ENCODE results near the gene DHRSX.
A peak's percentile ranks its signal among the peaks of the same experiment; 100 is the strongest.
"Not testable (repeated sequence)": the region's sequence is repeated elsewhere in the genome, so short reads cannot be mapped to it uniquely, and the experiment has no call there.

The DHRSX gene

GRCh38 chrX:2382433-2383048 lies 118.2 kb downstream of the DHRSX start:
- H3K27ac ChIP-seq (ENCODE audit: extremely low read depth, low read depth, low read length); H3K9me3 ChIP-seq (ENCODE audit: control insufficient read depth, insufficient read depth, low read depth, low read length); POLR2A ChIA-PET; H3K36me3 ChIP-seq (ENCODE audit: control insufficient read depth in 2 of 2, insufficient read depth in 1 of 2, low read length in 2 of 2); H3K4me1 ChIP-seq (ENCODE audit: control insufficient read depth, insufficient read depth, low read length); CTCF ChIA-PET; H3K4me3 ChIP-seq (ENCODE audit: low read depth, low read length): not testable (repeated sequence)
- TF ChIP-seq ZNF248 (tag by site-specific recombination; IDR thresholded peaks at IDR 0.05) (0 out of 2 replicates have a peak, but pooled peaks have one; percentile 4), ZNF707 (tag by site-specific recombination; IDR thresholded peaks at IDR 0.05) (peak; percentile 7; the same call in 1 of the 2 replicates), ZNF513 (tag by site-specific recombination; IDR thresholded peaks at IDR 0.05) (peak; percentile 98), ZNF560 (tag by site-specific recombination; IDR thresholded peaks at IDR 0.05; ENCODE audit: borderline replicate concordance) (0 out of 2 replicates have a peak, but pooled peaks have one; percentile 2)

GRCh38 chrX:2376166-2376565 lies 124.6 kb downstream of the DHRSX start:
- CTCF ChIA-PET = no interaction called here
- POLR2A ChIA-PET = no interaction called here
- no peak overlapping the region for H3K27ac ChIP-seq (ENCODE audit: extremely low read depth, low read depth, low read length)
- H3K9me3 ChIP-seq (ENCODE audit: control insufficient read depth, insufficient read depth, low read depth, low read length) = no peaks in the 10 kb centered on the region
- no peak for TF ChIP-seq ZNF670 (tag by site-specific recombination; IDR thresholded peaks at IDR 0.05; ENCODE audit: low read depth)
- no peak for TF ChIP-seq ZNF555 (tag by site-specific recombination; conservative IDR thresholded peaks at IDR 0.05)
- no peaks in the 10 kb centered on the region for H3K4me1 ChIP-seq (ENCODE audit: control insufficient read depth, insufficient read depth, low read length)
- no peaks in the 10 kb centered on the region for H3K36me3 ChIP-seq (ENCODE audit: control insufficient read depth in 2 of 2, insufficient read depth in 1 of 2, low read length in 2 of 2)
- no peak overlapping the region for H3K4me3 ChIP-seq (ENCODE audit: low read depth, low read length)

GRCh38 chrX:2374086-2374485 lies 126.7 kb downstream of the DHRSX start:
- Histone ChIP-seq H3K36me3 (ENCODE audit: control insufficient read depth in 2 of 2, insufficient read depth in 1 of 2, low read length in 2 of 2) (no peaks in the 10 kb centered on the region), H3K4me3 (ENCODE audit: low read depth, low read length) (no peak overlapping the region), H3K27ac (ENCODE audit: extremely low read depth, low read depth, low read length) (no peak overlapping the region), H3K4me1 (ENCODE audit: control insufficient read depth, insufficient read depth, low read length) (no peaks in the 10 kb centered on the region), H3K9me3 (ENCODE audit: control insufficient read depth, insufficient read depth, low read depth, low read length) (no peaks in the 10 kb centered on the region)
- CTCF ChIA-PET = no interaction called here
- POLR2A ChIA-PET = no interaction called here
- no peak for TF ChIP-seq OSR2 (tag by site-specific recombination; IDR thresholded peaks at IDR 0.05)
- TF ChIP-seq ZNF837 (tag by site-specific recombination; IDR thresholded peaks at IDR 0.05) = no peak
- TF ChIP-seq SP7 (tag by site-specific recombination; IDR thresholded peaks at IDR 0.05) = no peak
- no peak for TF ChIP-seq MEIS1 (CRISPR knock-in tag; IDR thresholded peaks at IDR 0.05; ENCODE audit: borderline replicate concordance)
- TF ChIP-seq PRDM10 (tag by site-specific recombination; IDR thresholded peaks at IDR 0.05) = no peak
- TF ChIP-seq ZNF416 (tag by site-specific recombination; IDR thresholded peaks at IDR 0.05) = no peak
- TF ChIP-seq ZNF404 (tag by site-specific recombination; IDR thresholded peaks at IDR 0.05) = no peak
- TF ChIP-seq ZNF48 (tag by site-specific recombination; IDR thresholded peaks at IDR 0.05) = no peak
- TF ChIP-seq PBX3 (CRISPR knock-in tag; IDR thresholded peaks at IDR 0.05) = no peak
- TF ChIP-seq ZNF148 (tag by site-specific recombination; IDR thresholded peaks at IDR 0.05; ENCODE audit: borderline replicate concordance) = no peak
- no peak for TF ChIP-seq ZNF623 (tag by site-specific recombination; IDR thresholded peaks at IDR 0.05)
- no peak for TF ChIP-seq ZNF555 (tag by site-specific recombination; conservative IDR thresholded peaks at IDR 0.05)
- TF ChIP-seq KLF17 (tag by site-specific recombination; IDR thresholded peaks at IDR 0.05) = no peak
- TF ChIP-seq ZBTB7A (tag by site-specific recombination; IDR thresholded peaks at IDR 0.05; ENCODE audit: low read depth) = no peak
- no peak for TF ChIP-seq BCL6B (tag by site-specific recombination; IDR thresholded peaks at IDR 0.05)

All from HEK293 (cell line).